H1 (cell line): Measurements from ENCODE around the gene BCAS3. TPM values are rescaled to one million over a fixed set of nuclear protein-coding genes. Genes with fewer than 3 reads are reported as not detected.

ENCODE experiments used
- CTCF ChIA-PET: fragments of 300-600 bp; sonication (Branson Sonifier 250); formaldehyde crosslinking; loops from one replicate; lab custom pipeline; 2021; ENCODE audit not compliant: partially characterized antibody; lab: Charles Lee
- POLR2A ChIA-PET: fragments of 300-600 bp; sonication (Branson Sonifier 250); formaldehyde crosslinking; loops from one replicate; lab custom pipeline; 2021; ENCODE audit warnings: inconsistent platforms; ENCODE audit not compliant: partially characterized antibody; lab: Charles Lee
- DNase-seq, 2 experiments: peaks; one replicate each; pipeline versions ENCODE4 v3.0.0 to v3.0.0-alpha.2; 2010 to 2022; ENCODE audit warnings: low spot score in 2 of 2, low read depth in 1 of 2, mixed read lengths in 1 of 2
- FAIRE-seq: peaks from 2 replicates; lab custom pipeline; 2011; peaks lifted over from hg19 to GRCh38; lab: Jason Lieb, UNC
- H2AFZ ChIP-seq: 2 replicates; pipeline ENCODE4 v1.8.1; 2012; ENCODE audit warnings: low read length, inconsistent platforms
- H2AK5ac ChIP-seq: 2 replicates; pipeline ENCODE4 v1.6.1; 2013; ENCODE audit warnings: low read depth, low read length
- H2BK120ac ChIP-seq: replicated peaks from 2 replicates; pipeline ENCODE3; 2013; ENCODE audit warnings: low read depth, low read length, inconsistent platforms
- H2BK12ac ChIP-seq: 2 replicates; pipeline ENCODE4 v1.6.1; 2013; ENCODE audit warnings: low read depth, low read length
- H2BK15ac ChIP-seq: 2 replicates; pipeline ENCODE4 v1.6.1; 2013; ENCODE audit warnings: low read length
- H2BK20ac ChIP-seq: 2 replicates; pipeline ENCODE4 v1.6.1; 2013; ENCODE audit warnings: low read length
- H2BK5ac ChIP-seq: 2 replicates; pipeline ENCODE4 v1.6.1; 2013; ENCODE audit warnings: low read depth, low read length
- H3K14ac ChIP-seq: 2 replicates; pipeline ENCODE4 v1.6.1; 2013; ENCODE audit warnings: inconsistent platforms; ENCODE audit not compliant: insufficient read length
- H3K18ac ChIP-seq: 2 replicates; pipeline ENCODE4 v1.6.1; 2013; ENCODE audit warnings: low read length; ENCODE audit errors: extremely low read depth
- H3K23ac ChIP-seq: 2 replicates; pipeline ENCODE4 v1.6.1; 2013; ENCODE audit warnings: inconsistent platforms; ENCODE audit not compliant: insufficient read length
- H3K23me2 ChIP-seq: 2 replicates; pipeline ENCODE4 v1.6.1; 2013; ENCODE audit warnings: low read depth, low read length
- H3K27ac ChIP-seq: 2 replicates; pipeline ENCODE4 v1.6.1; 2011; ENCODE audit warnings: low read depth, low read length, inconsistent platforms
- H3K27me3 ChIP-seq, 4 experiments: replicated peaks in 1 of 4; 1 replicate in 1 of 4; 2 replicates in 3 of 4; pipeline versions ENCODE4 v1.6.1 to v1.8.1; 2011 to 2013; ENCODE audit warnings: low read length in 3 of 4, mild to moderate bottlenecking in 3 of 4, inconsistent platforms in 2 of 4, mixed read lengths in 2 of 4, moderate library complexity in 1 of 4; ENCODE audit not compliant: control insufficient read depth in 3 of 4, insufficient read depth in 3 of 4; ENCODE audit errors: extremely low read depth in 1 of 4
- H3K36me3 ChIP-seq, 4 experiments: 2 replicates each; pipeline versions ENCODE4 v1.6.1 to v1.8.1; 2011 to 2013; ENCODE audit warnings: mild to moderate bottlenecking in 4 of 4, low read length in 3 of 4, moderate library complexity in 2 of 4, control low read depth in 1 of 4, inconsistent platforms in 1 of 4; ENCODE audit not compliant: insufficient read depth in 4 of 4, control insufficient read depth in 2 of 4
- H3K4ac ChIP-seq: replicated peaks from 2 replicates; pipeline ENCODE3; 2013; ENCODE audit warnings: low read length, low read depth, mixed read lengths, inconsistent platforms; ENCODE audit not compliant: insufficient read length
- H3K4me1 ChIP-seq, 4 experiments: replicated peaks in 1 of 4; 1 replicate in 1 of 4; 2 replicates in 3 of 4; pipeline versions ENCODE4 v1.6.1 to v1.8.1; 2011 to 2013; ENCODE audit warnings: low read length in 3 of 4, inconsistent platforms in 2 of 4, mixed read lengths in 1 of 4; ENCODE audit not compliant: insufficient read depth in 4 of 4, control insufficient read depth in 3 of 4
- H3K4me2 ChIP-seq, 2 experiments: 2 replicates each; pipeline versions ENCODE4 v1.6.1 to v1.8.1; 2011 to 2013; ENCODE audit warnings: low read depth in 2 of 2, low read length in 2 of 2, control low read depth in 1 of 2, inconsistent platforms in 1 of 2, mild to moderate bottlenecking in 1 of 2; ENCODE audit not compliant: insufficient read depth in 1 of 2
- H3K4me3 ChIP-seq, 4 experiments: fragments of 200-600, 300-600 bp in 1 of 4; sonication (generic), shearing (Covaris generic), sonication (Bioruptor Twin) in 1 of 4; 2 replicates each; pipeline versions ENCODE4 v1.5.1 to v1.8.1; 2011 to 2016; ENCODE audit warnings: low read length in 4 of 4, low read depth in 3 of 4, control low read depth in 2 of 4, inconsistent platforms in 2 of 4, mild to moderate bottlenecking in 2 of 4, mixed read lengths in 1 of 4, moderate library complexity in 1 of 4; ENCODE audit not compliant: insufficient read depth in 2 of 4; ENCODE audit errors: extremely low read depth in 1 of 4
- H3K56ac ChIP-seq: replicated peaks from 2 replicates; pipeline ENCODE3; 2013; ENCODE audit warnings: low read depth, mild to moderate bottlenecking, mixed read lengths, low read length, inconsistent platforms; ENCODE audit not compliant: insufficient read length
- H3K79me1 ChIP-seq: 2 replicates; pipeline ENCODE4 v1.6.1; 2013; ENCODE audit warnings: low read depth, low read length, control low read depth
- H3K79me2 ChIP-seq, 2 experiments: 2 replicates each; pipeline versions ENCODE4 v1.6.1 to v1.8.1; 2012 to 2013; ENCODE audit warnings: low read length in 2 of 2, mild to moderate bottlenecking in 2 of 2, inconsistent platforms in 1 of 2; ENCODE audit not compliant: insufficient read depth in 2 of 2, control insufficient read depth in 1 of 2
- H3K9ac ChIP-seq, 4 experiments: replicated peaks in 1 of 4; 1 replicate in 1 of 4; 2 replicates in 3 of 4; pipeline versions ENCODE4 v1.6.1 to v1.8.1; 2011 to 2013; ENCODE audit warnings: low read depth in 3 of 4, low read length in 3 of 4, control low read depth in 2 of 4, mild to moderate bottlenecking in 2 of 4, moderate library complexity in 2 of 4, inconsistent platforms in 1 of 4; ENCODE audit errors: extremely low read depth in 1 of 4
- H3K9me3 ChIP-seq, 2 experiments: 2 replicates each; pipeline versions ENCODE4 v1.6.1 to v1.8.1; 2012 to 2013; ENCODE audit warnings: mild to moderate bottlenecking in 2 of 2, moderate library complexity in 2 of 2, control low read depth in 1 of 2, inconsistent platforms in 1 of 2, low read depth in 1 of 2, low read length in 1 of 2, mixed read lengths in 1 of 2; ENCODE audit not compliant: insufficient read depth in 2 of 2
- H4K20me1 ChIP-seq, 2 experiments: replicated peaks in 1 of 2; 2 replicates each; pipeline versions ENCODE3 to v1.8.1; 2011 to 2013; ENCODE audit warnings: inconsistent platforms in 2 of 2, low read length in 2 of 2, mild to moderate bottlenecking in 1 of 2; ENCODE audit not compliant: insufficient read depth in 2 of 2, control insufficient read depth in 1 of 2
- H4K5ac ChIP-seq: 2 replicates; pipeline ENCODE4 v1.6.1; 2013; ENCODE audit warnings: low read length, low read depth, mixed read lengths, inconsistent platforms; ENCODE audit not compliant: insufficient read length
- H4K8ac ChIP-seq: 2 replicates; pipeline ENCODE4 v1.8.0; 2013; ENCODE audit warnings: mild to moderate bottlenecking, moderate library complexity, low read length, inconsistent platforms; ENCODE audit not compliant: insufficient read depth; ENCODE audit errors: extremely low read depth
- H4K91ac ChIP-seq: replicated peaks from 2 replicates; pipeline ENCODE3; 2013; ENCODE audit warnings: low read length, mixed read lengths, inconsistent platforms; ENCODE audit not compliant: insufficient read length
- ASH2L ChIP-seq: fragments of 200-600, 300-600 bp; sonication (generic); IDR thresholded peaks from one replicate; pipeline ENCODE4 v1.7.1; 2017; ENCODE audit warnings: low read length
- BRCA1 ChIP-seq: IDR thresholded peaks from 2 replicates; pipeline ENCODE4 v1.6.1; 2012; ENCODE audit warnings: low read depth, low read length, improper control_type of control experiment
- MAX ChIP-seq: IDR thresholded peaks from 2 replicates; pipeline ENCODE4 v1.6.1; 2012; ENCODE audit warnings: inconsistent platforms
- PHF8 ChIP-seq: fragments of 200-600 bp; sonication (generic); conservative IDR thresholded peaks from 2 replicates; pipeline ENCODE4 v1.7.1; 2012; ENCODE audit warnings: low read depth, mild to moderate bottlenecking, inconsistent platforms, low read length, moderate library complexity
- ZNF274 ChIP-seq: IDR thresholded peaks from 2 replicates; pipeline ENCODE4 v1.7.0; 2012; ENCODE audit warnings: low read length, borderline replicate concordance; ENCODE audit errors: extremely low read depth
- WGBS, 2 experiments: shearing (Covaris generic) in 1 of 2; methylation state at CpG; one replicate each; pipeline versions ENCODE4 v1.1.6 to v1.1.7; 2013 to 2015; ENCODE audit warnings: low lambda C conversion rate in 2 of 2, mixed read lengths in 2 of 2, inconsistent platforms in 1 of 2, low coverage in 1 of 2, missing lambda C conversion rate in 1 of 2; ENCODE audit not compliant: insufficient replicate concordance in 2 of 2, insufficient coverage in 1 of 2, insufficient read length in 1 of 2; ENCODE audit errors: extremely low coverage in 1 of 2, missing lambda C conversion rate in 1 of 2; 5-methylcytosine and 5-hydroxymethylcytosine counted together
- polyA plus RNA-seq, 7 experiments: library from polyadenylated mRNA; depleted of rRNA in 3 of 7; stranded (reverse) in 5 of 7; unstranded in 2 of 7; fragments of >200 nt in 5 of 7; fragments of 200-250 nt in 2 of 7; gene quantifications; 1 replicate in 5 of 7; 2 replicates in 1 of 7; 4 replicates in 1 of 7; pipeline versions ENCODE4 v1.2.1 to v1.2.3, GENCODE V29; 2011 to 2013; ENCODE audit warnings: missing spikeins in 2 of 7, mixed read lengths in 2 of 7
- total RNA-seq: library from RNA; stranded (reverse); fragmentation: NEBNext Ultra II Directional; extraction: Animal tissue kit (Norgen Biotek cat#: 25700); gene quantifications from 2 replicates; pipeline ENCODE4 v1.2.1, GENCODE V29; 2021
- TF ChIP-seq, protein P1 (sequence below): IDR thresholded peaks from 2 replicates; pipeline ENCODE4 v1.6.1; 2012; ENCODE audit warnings: low read length, inconsistent platforms

Gene BCAS3
- total and polyA plus RNA-seq, 2 of the 8 experiments (the other 6 are each of a cell fraction or from before 2014, with no cell fraction given): 9.9 to 13.3 TPM

DNA sequence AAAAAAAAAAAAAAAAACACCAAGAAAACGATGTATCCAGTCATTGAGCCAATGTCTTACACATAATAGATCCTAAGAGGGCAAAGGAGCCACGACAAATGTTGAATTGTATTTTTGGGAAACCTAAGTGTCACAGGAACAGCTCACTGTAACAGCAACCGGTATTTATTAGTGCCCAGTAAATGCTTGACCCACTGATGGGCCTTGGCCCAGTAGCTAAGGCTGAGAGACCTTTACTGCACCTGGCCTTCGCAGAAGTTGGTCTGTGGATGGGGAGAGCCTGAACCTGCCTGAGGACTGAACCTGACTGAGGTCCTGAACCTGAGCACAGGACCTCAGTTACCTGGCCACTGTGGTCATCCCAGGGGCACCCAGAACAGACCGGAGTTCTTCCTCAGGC is 657.0 kb downstream of the BCAS3 start:
- Histone ChIP-seq H2BK120ac (no peak overlapping the region), H3K4me3 (no peak overlapping the region), H4K8ac (no peak overlapping the region), H2AFZ (no peak overlapping the region)
- FAIRE-seq: no peak
- WGBS, 2 experiments: 88% methylated on average over 5 of the region's 5 CpGs; no CpG with 5 or more reads in 1 of the 2 experiments
- TF ChIP-seq ASH2L (no peak), ZNF274 (no peak), BRCA1 (no peak), PHF8 (no peak), MAX (no peak)
- TF ChIP-seq, protein P1, sequence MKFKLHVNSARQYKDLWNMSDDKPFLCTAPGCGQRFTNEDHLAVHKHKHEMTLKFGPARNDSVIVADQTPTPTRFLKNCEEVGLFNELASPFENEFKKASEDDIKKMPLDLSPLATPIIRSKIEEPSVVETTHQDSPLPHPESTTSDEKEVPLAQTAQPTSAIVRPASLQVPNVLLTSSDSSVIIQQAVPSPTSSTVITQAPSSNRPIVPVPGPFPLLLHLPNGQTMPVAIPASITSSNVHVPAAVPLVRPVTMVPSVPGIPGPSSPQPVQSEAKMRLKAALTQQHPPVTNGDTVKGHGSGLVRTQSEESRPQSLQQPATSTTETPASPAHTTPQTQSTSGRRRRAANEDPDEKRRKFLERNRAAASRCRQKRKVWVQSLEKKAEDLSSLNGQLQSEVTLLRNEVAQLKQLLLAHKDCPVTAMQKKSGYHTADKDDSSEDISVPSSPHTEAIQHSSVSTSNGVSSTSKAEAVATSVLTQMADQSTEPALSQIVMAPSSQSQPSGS: no peak
- TF ChIP-seq, all 59 proteins: peak for 0
- Histone ChIP-seq H4K5ac (no peak overlapping the region), H2BK15ac (no peak overlapping the region), H3K36me3 (no peaks in the 10 kb centered on the region), H3K14ac (no peak overlapping the region), H2BK12ac (no peak overlapping the region), H3K79me1 (no peaks in the 10 kb centered on the region), H3K27ac (no peak overlapping the region), H3K18ac (no peak overlapping the region), H4K20me1 (no peaks in the 10 kb centered on the region), H3K9me3 (no peaks in the 10 kb centered on the region), H3K9ac (no peak overlapping the region), H3K56ac (no peak overlapping the region), H2AK5ac (no peak overlapping the region), H3K23me2 (no peaks in the 10 kb centered on the region), H2BK5ac (no peak overlapping the region), H3K27me3 (no peaks in the 10 kb centered on the region), H3K4ac (no peak overlapping the region), H3K79me2 (no peaks in the 10 kb centered on the region), H4K91ac (no peak overlapping the region), H2BK20ac (no peak overlapping the region), H3K4me2 (no peak overlapping the region), H3K4me1 (no peaks in the 10 kb centered on the region), H3K23ac (no peak overlapping the region)
- no peak for DNase-seq
- POLR2A ChIA-PET: no interaction called here
- CTCF ChIA-PET: interaction anchor here (0.8 to 2.4 kb wide), 3 partner anchors 14 to 57 kb away, joined by 3 to 11 read pairs (median 4); no protein-coding TSS in a partner anchor
